ENCODE results near the gene ABCB10.

GRCh38 chr1:229582715-229583114, 24.2 kb upstream of the ABCB10 start:
- TF ChIP-seq CTCF (conservative IDR thresholded peaks at IDR 0.05; ENCODE audit: low read length) (no peak), EZH2phosphoT487 (IDR thresholded peaks at IDR 0.05; ENCODE audit: borderline replicate concordance, low read depth, low read length) (no peak)

Data from OCI-LY7 (cell line).